Measurements from ENCODE around the gene ERCC6L.
A peak's percentile ranks its signal among the peaks of the same experiment; 100 is the strongest.

Gene ERCC6L, protein sequence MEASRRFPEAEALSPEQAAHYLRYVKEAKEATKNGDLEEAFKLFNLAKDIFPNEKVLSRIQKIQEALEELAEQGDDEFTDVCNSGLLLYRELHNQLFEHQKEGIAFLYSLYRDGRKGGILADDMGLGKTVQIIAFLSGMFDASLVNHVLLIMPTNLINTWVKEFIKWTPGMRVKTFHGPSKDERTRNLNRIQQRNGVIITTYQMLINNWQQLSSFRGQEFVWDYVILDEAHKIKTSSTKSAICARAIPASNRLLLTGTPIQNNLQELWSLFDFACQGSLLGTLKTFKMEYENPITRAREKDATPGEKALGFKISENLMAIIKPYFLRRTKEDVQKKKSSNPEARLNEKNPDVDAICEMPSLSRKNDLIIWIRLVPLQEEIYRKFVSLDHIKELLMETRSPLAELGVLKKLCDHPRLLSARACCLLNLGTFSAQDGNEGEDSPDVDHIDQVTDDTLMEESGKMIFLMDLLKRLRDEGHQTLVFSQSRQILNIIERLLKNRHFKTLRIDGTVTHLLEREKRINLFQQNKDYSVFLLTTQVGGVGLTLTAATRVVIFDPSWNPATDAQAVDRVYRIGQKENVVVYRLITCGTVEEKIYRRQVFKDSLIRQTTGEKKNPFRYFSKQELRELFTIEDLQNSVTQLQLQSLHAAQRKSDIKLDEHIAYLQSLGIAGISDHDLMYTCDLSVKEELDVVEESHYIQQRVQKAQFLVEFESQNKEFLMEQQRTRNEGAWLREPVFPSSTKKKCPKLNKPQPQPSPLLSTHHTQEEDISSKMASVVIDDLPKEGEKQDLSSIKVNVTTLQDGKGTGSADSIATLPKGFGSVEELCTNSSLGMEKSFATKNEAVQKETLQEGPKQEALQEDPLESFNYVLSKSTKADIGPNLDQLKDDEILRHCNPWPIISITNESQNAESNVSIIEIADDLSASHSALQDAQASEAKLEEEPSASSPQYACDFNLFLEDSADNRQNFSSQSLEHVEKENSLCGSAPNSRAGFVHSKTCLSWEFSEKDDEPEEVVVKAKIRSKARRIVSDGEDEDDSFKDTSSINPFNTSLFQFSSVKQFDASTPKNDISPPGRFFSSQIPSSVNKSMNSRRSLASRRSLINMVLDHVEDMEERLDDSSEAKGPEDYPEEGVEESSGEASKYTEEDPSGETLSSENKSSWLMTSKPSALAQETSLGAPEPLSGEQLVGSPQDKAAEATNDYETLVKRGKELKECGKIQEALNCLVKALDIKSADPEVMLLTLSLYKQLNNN

GRCh38 chrX:72238721-72239475, at the start of gene ERCC6L:
Gene ERCC6L, minus strand, starts transcription at chrX:72239027. Its CDS starts 116 bp downstream, at chrX:72238911.
- no peaks in the 10 kb centered on the region for H3K4me1 ChIP-seq (ENCODE audit: low read length)
- H3K79me2 ChIP-seq (ENCODE audit: low read length): peaks cover 24% of the 10 kb centered on the region
- no peaks in the 10 kb centered on the region for H3K9me2 ChIP-seq (replicated peaks; ENCODE audit: insufficient read depth, low read length)
- H3K9ac ChIP-seq (ENCODE audit: low read length): peak within 1 kb of the TSS; percentile 47; the same call in 1 of the 2 replicates
- no peaks in the 10 kb centered on the region for H4K20me1 ChIP-seq (ENCODE audit: insufficient read depth, low read length)
- DNase-seq: peak; percentile 83
- H3K27ac ChIP-seq (ENCODE audit: low read length): no peak within 1 kb of the TSS
- H3K4me2 ChIP-seq (ENCODE audit: low read depth, low read length): peak within 1 kb of the TSS; percentile 78
- no peaks in the 10 kb centered on the region for H3K9me3 ChIP-seq (replicated peaks; ENCODE audit: insufficient read depth, low read length)
- TF ChIP-seq EZH2 (optimal IDR thresholded peaks at IDR 0.05; ENCODE audit: low read depth, low read length) (no peak), EZH2phosphoT487 (IDR thresholded peaks at IDR 0.05; ENCODE audit: low read length) (no peak)
- TF ChIP-seq, protein P1, sequence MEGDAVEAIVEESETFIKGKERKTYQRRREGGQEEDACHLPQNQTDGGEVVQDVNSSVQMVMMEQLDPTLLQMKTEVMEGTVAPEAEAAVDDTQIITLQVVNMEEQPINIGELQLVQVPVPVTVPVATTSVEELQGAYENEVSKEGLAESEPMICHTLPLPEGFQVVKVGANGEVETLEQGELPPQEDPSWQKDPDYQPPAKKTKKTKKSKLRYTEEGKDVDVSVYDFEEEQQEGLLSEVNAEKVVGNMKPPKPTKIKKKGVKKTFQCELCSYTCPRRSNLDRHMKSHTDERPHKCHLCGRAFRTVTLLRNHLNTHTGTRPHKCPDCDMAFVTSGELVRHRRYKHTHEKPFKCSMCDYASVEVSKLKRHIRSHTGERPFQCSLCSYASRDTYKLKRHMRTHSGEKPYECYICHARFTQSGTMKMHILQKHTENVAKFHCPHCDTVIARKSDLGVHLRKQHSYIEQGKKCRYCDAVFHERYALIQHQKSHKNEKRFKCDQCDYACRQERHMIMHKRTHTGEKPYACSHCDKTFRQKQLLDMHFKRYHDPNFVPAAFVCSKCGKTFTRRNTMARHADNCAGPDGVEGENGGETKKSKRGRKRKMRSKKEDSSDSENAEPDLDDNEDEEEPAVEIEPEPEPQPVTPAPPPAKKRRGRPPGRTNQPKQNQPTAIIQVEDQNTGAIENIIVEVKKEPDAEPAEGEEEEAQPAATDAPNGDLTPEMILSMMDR (IDR thresholded peaks at IDR 0.05; ENCODE audit: low read length): no peak
- no peaks in the 10 kb centered on the region for H3K36me3 ChIP-seq (replicated peaks; ENCODE audit: insufficient read depth, low read length)
- H2AFZ ChIP-seq (ENCODE audit: low read length): peak within 1 kb of the TSS; percentile 58; the same call in 1 of the 2 replicates
- no peaks in the 10 kb centered on the region for H3K27me3 ChIP-seq (replicated peaks; ENCODE audit: insufficient read depth, low read length)
- H3F3A ChIP-seq (ENCODE audit: insufficient read depth, low read length): no peaks in the 10 kb centered on the region
- peak within 1 kb of the TSS; percentile 66 for H3K4me3 ChIP-seq (ENCODE audit: low read length)

DNA sequence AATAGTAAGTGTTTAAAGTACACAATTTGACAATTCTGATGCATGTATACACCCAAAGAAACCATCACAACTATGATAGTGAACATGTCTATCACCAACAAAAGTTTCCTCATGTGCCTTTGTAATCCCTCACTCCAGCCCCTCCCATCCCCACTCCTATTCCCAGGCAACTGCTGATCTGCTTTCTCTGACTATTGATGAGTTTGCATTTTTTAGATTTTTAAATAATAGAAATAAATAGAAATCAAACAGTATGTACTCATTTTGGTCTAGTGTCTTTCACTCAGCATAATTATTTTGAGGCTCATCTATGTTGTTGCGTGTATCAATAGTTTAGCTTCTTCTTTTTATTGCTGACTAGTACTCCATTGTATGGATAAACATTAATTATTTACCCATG, 43.5 kb upstream of the ERCC6L start:
- Histone ChIP-seq H4K20me1 (ENCODE audit: insufficient read depth, low read length) (no peaks in the 10 kb centered on the region), H3K9ac (ENCODE audit: low read length) (no peak overlapping the region), H3K4me2 (ENCODE audit: low read depth, low read length) (no peak overlapping the region), H3K27ac (ENCODE audit: low read length) (no peak overlapping the region), H3K79me2 (ENCODE audit: low read length) (no peaks in the 10 kb centered on the region), H3K9me3 (replicated peaks; ENCODE audit: insufficient read depth, low read length) (no peaks in the 10 kb centered on the region), H2AFZ (ENCODE audit: low read length) (no peak overlapping the region), H3K27me3 (replicated peaks; ENCODE audit: insufficient read depth, low read length) (no peaks in the 10 kb centered on the region), H3K36me3 (replicated peaks; ENCODE audit: insufficient read depth, low read length) (no peaks in the 10 kb centered on the region), H3K4me1 (ENCODE audit: low read length) (no peaks in the 10 kb centered on the region), H3K9me2 (replicated peaks; ENCODE audit: insufficient read depth, low read length) (no peaks in the 10 kb centered on the region), H3F3A (ENCODE audit: insufficient read depth, low read length) (no peaks in the 10 kb centered on the region), H3K4me3 (ENCODE audit: low read length) (no peak overlapping the region)
- TF ChIP-seq EZH2 (optimal IDR thresholded peaks at IDR 0.05; ENCODE audit: low read depth, low read length) (no peak), EZH2phosphoT487 (IDR thresholded peaks at IDR 0.05; ENCODE audit: low read length) (no peak)
- TF ChIP-seq, protein P1 (IDR thresholded peaks at IDR 0.05; ENCODE audit: low read length): no peak
- no peak for DNase-seq

DNA sequence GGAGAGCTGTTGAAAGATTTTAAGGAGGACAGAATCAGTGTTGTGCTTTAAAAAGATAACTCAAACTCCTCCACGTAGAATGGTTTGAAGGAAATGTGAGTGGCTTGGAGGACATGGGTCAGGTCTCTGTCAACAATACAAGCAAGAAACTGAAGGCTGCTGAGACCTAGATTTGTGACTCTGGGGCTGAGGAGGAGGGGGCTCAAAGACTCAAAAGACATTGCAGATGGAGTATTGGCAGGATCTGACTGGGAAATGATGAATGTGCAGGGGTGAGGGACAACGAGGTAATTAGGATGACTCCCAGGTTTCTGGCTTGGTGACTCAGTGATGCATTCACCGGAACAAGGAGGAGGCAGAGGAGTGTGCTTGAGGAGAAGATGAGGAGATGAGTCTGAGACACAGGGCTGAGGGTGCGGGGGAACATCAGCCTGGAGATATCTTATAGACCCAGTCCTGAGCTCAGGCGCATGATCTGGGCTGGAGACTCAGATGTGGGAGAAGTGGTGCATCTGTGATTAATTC, 41.6 kb upstream of the ERCC6L start:
- Histone ChIP-seq H3K9ac (ENCODE audit: low read length) (no peak overlapping the region), H3K4me3 (ENCODE audit: low read length) (no peak overlapping the region), H4K20me1 (ENCODE audit: insufficient read depth, low read length) (no peaks in the 10 kb centered on the region; the same call in 1 of the 2 replicates), H3K4me1 (ENCODE audit: low read length) (no peaks in the 10 kb centered on the region), H3K27me3 (replicated peaks; ENCODE audit: insufficient read depth, low read length) (no peaks in the 10 kb centered on the region), H2AFZ (ENCODE audit: low read length) (no peak overlapping the region), H3K36me3 (replicated peaks; ENCODE audit: insufficient read depth, low read length) (no peaks in the 10 kb centered on the region; the same call in 1 of the 2 replicates), H3K27ac (ENCODE audit: low read length) (no peak overlapping the region), H3K79me2 (ENCODE audit: low read length) (peaks cover 17% of the 10 kb centered on the region), H3K9me3 (replicated peaks; ENCODE audit: insufficient read depth, low read length) (no peaks in the 10 kb centered on the region), H3K4me2 (ENCODE audit: low read depth, low read length) (no peak overlapping the region), H3F3A (ENCODE audit: insufficient read depth, low read length) (peaks cover 8% of the 10 kb centered on the region), H3K9me2 (replicated peaks; ENCODE audit: insufficient read depth, low read length) (no peaks in the 10 kb centered on the region)
- no peak for DNase-seq
- TF ChIP-seq, protein P1 (IDR thresholded peaks at IDR 0.05; ENCODE audit: low read length): no peak
- TF ChIP-seq EZH2phosphoT487 (IDR thresholded peaks at IDR 0.05; ENCODE audit: low read length) (no peak), EZH2 (optimal IDR thresholded peaks at IDR 0.05; ENCODE audit: low read depth, low read length) (no peak)
